HT-29 (cell line): Measurements from ENCODE around the gene PPP1R2C. TPM values are rescaled to one million over a fixed set of nuclear protein-coding genes. Genes with fewer than 3 reads are reported as not detected.
A peak's percentile ranks its signal among the peaks of the same experiment; 100 is the strongest.

ENCODE experiments used
- DNase-seq: peaks from one replicate; pipeline ENCODE4 v3.0.0-alpha.2; 2015; ENCODE audit warnings: low spot score
- total RNA-seq: library from RNA; depleted of rRNA; stranded (reverse); fragments of >200 nt; shearing (Covaris generic); gene quantifications from 2 replicates; pipeline ENCODE4 v1.2.3, GENCODE V29; 2014; rRNA removed

Gene PPP1R2C
- not detected in 2 replicates for total RNA-seq

- no peak for DNase-seq
These were observed at the start of gene PPP1R2C for GRCh38 chrX:42778096-42778495. Gene PPP1R2C, minus strand, starts transcription at chrX:42778163. Its CDS starts 84 bp downstream, at chrX:42778079.

DNA sequence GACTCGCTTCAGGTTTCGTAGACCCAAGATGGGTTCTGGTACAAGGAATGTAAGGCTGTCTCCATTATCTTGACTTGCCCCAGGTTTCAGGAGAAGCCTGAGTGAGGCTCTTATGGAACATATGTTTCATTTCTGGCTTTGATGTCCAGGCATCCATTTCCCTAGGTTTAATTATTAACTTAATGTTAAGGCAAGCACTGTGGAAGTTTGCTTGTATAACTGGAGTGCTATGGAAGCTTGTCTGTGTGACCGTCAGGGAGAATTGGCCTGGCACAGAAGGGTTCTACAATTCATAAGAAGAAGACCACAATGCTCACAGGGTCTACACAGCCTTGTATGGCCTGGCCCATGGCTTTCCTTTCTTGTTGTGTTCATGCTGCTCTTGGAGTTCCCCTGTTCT, 47.2 kb upstream of the PPP1R2C start:
- DNase-seq, result peak; percentile 10

- DNase-seq, result no peak
These were observed 46.6 kb upstream of the PPP1R2C start for GRCh38 chrX:42824541-42824940.

DNA sequence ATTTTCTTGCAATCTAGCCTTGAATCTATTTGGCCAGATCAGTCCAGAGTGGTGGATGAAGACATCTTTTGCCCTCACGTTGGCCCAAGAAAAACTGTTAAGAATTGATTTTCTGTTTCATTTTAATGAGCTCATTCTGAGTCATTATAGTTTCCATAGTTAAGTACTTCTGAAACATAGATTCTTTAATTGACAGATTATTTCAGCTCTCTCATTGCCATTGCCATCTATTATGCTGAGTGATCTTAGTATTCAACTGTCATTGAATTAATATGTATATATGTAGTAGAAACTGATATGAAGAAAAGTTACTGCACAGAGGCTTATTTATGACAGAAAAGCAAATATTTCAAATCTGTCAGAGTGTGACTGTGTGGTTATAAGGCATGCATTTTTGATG, 45.5 kb upstream of the PPP1R2C start:
- no peak for DNase-seq

DNA sequence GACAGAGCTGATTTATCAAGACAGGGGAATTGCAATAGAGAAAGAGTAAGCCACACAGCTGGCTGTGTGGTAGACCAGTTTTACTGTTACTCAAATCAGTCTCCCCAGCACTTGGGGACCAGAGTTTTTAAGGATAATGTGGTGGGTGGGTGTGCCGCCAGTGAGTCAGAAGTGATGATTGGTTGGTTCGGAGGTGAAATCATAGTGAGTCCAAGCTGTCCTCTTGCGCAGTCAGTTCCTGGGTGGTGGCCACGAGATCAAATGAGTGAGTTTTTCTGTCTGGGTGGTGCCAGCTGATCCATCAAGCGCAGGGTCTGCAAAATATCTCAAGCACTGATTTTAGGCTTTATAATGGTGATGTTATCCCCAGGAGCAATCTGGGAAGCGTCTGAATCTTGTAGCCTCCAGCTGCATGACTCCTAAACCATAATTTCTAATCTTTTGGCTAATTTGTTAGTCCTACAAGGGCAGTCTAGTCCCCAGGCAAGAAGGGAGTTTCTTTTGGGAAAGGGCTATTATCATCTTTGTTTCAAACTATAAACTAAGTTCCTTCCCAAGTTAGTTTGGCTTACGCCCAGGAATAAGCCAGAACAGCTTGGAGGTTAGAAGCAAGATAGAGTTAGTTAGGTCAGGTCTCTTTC, 44.0 kb upstream of the PPP1R2C start:
- DNase-seq, result no peak

DNA sequence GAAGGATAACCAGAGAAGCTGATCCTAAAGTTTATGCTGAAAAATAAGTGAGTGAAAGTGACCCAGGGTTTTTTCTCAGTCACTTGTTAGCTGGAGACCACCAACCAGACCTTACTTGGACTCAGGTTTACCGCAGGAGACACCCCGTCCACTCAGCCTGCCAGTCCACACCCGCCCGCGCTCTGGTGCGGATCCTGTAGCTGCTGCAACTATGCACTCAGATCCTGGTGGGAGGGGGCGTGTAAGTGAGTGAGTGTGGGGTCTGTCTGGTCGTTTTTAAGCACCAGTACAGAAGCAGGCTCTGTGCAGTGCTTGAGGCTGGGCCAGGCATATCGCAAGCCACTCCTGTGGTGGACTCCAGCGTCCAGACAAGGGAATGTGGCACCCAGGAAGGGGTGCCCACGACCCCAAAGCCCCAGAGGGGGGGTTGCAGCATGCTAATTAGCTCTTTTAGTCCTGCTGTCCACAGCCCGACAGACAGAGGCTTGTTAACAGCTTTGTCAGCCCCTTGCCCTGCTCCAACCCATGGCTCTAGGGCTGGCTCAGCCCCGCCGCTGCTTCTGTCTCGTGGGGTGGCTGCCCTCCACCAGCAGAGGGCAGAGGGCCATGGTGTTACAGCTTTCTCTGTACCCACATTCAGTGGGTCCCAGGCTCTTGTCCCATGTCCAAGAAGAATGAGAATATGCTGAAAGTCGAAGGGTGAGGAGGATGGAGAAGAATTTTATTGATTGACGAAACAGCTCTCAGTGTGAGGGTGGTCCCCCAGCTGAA, 40.4 kb upstream of the PPP1R2C start:
- DNase-seq, result no peak

GRCh38 chrX:42809569-42809968, 31.6 kb upstream of the PPP1R2C start:
- DNase-seq, result no peak

DNA sequence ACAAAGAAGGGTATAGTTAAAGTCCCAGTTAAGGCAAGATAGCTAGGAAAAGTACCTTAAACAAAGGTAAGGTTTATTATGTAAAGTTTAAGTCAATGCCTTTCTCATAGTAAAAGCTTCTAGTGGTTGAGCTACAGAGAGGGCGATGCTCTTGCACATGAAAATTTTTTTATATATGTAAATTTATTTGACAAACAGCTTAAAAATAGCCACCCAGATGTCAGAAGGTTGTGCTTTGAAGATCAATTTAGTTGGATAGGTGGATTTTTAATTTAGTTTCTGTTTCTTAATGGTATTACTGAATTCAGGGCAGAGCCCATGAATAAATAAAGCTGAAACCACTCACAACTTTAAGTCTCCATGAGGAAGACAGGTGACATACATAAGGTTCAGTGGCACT, 29.4 kb upstream of the PPP1R2C start:
- no peak for DNase-seq

DNA sequence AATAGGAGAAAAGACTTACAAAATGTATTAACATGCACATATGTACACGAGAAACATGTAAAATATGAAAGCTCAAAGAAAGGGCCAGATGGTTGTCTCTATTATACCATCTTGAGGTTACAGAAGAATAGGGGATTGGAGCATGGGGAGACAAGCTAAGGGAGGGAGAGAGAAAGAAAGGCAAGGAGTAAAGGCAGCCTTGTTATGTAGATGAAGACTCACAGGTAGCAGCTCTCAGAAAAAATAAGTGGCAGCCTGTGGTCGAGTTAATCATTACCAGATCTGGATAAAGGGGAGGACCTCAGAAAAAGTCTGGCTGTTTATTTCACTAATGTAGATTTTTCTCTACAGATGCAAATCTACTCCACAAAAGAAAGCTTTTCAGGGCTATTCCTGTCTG, 26.6 kb upstream of the PPP1R2C start:
- DNase-seq, result no peak

DNA sequence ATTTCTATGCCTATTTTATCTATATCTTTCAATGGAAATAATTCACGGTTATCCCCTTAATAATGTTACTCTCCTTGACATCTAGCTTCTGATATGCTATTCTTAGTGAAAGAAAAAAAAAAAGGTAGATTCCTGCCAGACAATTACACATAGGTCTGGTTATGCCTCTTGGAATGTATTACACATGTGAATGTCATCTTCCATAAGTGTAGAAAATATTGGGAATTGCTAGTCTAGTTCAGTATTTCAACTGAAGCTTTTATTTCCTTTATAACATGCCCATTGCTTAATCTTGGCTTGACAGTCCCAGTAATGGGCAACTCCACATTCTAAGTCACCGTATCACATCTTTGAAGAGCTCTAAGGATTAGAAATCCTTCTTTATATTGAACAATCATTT, 25.4 kb upstream of the PPP1R2C start:
- DNase-seq, result no peak

DNA sequence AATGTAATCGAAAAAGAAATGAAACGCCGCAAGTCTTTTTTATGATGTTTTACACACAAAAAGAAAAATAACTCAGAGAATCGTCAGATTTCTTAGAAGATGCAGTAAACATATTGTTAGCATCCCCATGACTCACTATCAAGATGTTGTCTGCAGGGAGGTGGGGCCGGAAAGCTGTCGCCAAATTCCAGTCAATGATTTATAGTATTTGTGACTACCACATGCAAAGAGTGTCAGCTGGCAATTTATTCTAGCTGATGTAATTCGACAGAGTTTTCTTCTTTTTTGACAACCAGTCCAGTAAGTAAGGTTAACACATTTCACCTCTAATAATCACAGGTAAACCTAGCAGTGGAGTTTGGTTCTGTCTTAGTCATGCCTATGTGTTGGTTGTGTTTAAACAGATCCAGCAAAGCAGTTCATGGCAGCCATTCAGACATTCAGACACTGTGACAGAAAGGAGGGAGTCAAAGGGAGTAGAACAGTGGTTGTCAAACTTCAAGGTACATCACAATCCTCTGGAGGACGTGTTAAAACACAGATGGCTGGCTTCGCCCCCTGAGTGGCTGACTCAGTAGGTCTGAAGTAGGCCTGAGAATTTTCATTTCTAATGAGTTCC, 19.8 kb upstream of the PPP1R2C start:
- peak; percentile 13 for DNase-seq

GRCh38 chrX:42783451-42783850, 5.5 kb upstream of the PPP1R2C start:
- DNase-seq, result no peak

DNA sequence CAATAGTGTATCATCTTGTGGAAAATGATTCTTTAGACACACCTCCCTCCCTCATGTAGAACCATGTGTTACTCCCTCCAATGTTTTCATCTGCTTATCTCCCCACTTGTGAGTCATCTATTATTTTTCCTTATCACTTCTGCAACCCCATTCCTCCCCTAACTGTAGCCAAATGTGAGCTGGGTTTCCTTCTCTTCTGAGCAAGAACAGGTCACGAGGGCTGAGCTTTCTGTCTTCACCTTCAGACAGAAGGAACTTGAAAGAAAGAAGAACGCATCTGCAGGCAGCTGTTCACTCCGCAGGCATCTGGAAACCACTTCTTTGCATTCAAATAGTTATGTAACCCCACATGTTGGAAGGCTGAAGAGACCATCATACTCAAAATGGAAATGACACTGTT, 1.8 kb downstream of the PPP1R2C start:
- DNase-seq, result no peak

GRCh38 chrX:42772874-42773273, 5.1 kb downstream of the PPP1R2C start:
- no peak for DNase-seq

- DNase-seq, result no peak
These were observed 6.2 kb downstream of the PPP1R2C start for GRCh38 chrX:42771506-42772335.

GRCh38 chrX:42770566-42770965, 7.4 kb downstream of the PPP1R2C start:
- DNase-seq, result no peak

- DNase-seq, result no peak
These were observed 18.1 kb downstream of the PPP1R2C start for GRCh38 chrX:42759881-42760280.

DNA sequence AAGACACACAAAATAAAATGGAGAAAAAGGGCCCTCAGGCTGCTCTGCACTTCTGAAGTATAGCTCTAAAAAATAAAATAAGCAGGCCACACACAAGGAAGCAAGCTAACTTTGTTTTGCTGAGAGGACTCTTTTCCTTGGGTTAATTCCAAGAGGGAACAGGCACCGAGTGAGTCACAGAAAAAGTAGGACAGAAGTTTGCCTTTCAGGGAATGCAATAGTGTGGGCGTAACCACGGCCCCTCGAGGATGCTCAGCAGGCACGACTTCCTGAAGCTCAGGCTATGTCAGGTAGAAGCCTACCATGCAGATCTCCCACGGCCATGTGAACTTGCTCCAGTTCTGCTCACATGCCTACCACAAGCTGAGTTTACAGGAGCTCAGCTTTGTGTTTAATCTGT, 22.1 kb downstream of the PPP1R2C start:
- DNase-seq, result peak; percentile 43

DNA sequence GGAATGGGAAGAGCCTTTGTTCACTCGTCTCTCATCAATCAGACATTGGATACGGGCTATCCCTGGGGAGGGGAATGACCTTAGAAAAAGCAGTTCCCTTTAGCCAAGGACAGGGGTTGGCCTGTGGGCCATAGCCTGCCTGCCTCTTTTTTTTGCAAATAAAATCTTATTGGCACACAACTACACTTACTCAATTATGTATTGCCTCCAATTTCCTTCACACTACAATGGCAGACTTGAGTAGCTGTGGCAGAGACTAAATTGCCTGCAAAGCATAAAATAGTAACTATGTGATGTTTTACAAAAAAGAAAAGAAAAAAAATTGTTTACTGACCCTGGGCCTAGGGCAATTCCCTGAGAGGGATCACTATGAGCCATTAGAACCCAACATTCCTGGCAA, 23.4 kb downstream of the PPP1R2C start:
- DNase-seq, result no peak

- no peak for DNase-seq
These were observed 23.8 kb downstream of the PPP1R2C start for GRCh38 chrX:42754115-42754514.

DNA sequence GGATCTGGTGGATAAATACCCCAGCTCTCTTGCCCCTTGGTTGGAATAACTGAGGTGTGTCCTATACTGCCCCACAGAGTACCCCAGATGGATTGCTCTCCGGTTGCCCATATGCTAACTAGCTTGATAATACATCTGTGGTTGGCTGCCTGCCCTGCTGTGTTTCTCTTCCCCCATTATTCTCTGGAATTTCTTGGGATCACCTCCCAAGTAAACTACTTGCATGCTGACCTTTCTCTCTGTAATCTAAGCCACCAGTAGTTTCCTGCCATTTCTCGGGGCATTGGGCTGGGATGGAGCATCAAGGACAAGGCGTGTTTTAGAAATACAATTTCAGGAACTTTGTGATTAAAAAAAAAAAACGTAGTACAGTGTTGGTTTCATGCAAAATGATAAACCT, 25.2 kb downstream of the PPP1R2C start:
- DNase-seq, result no peak

GRCh38 chrX:42751573-42751972, 26.4 kb downstream of the PPP1R2C start:
- DNase-seq, result no peak
